GM03348 (cell line): ENCODE data around the gene GPR137B.
A peak's percentile ranks its signal among the peaks of the same experiment; 100 is the strongest.

Source experiments
- DNase-seq: peaks from one replicate; pipeline ENCODE4 v3.0.0; 2012; ENCODE audit warnings: low spot score

GPR137B gene

GRCh38 chr1:236114076-236114747 is 28.1 kb upstream of the GPR137B start:
- no peak for DNase-seq

- DNase-seq = no peak
Measured at GRCh38 chr1:236117710-236118109, 24.6 kb upstream of the GPR137B start.

GRCh38 chr1:236119943-236120484 is 22.3 kb upstream of the GPR137B start:
- DNase-seq = no peak

- DNase-seq = no peak
Measured at GRCh38 chr1:236120721-236121153, 21.6 kb upstream of the GPR137B start.

- DNase-seq = no peak
Measured at GRCh38 chr1:236122176-236122575, 20.2 kb upstream of the GPR137B start.

GRCh38 chr1:236123563-236123962 is 18.8 kb upstream of the GPR137B start:
- DNase-seq = no peak

- DNase-seq = no peak
Measured at GRCh38 chr1:236124965-236125364, 17.4 kb upstream of the GPR137B start.

- DNase-seq = no peak
Measured at GRCh38 chr1:236127045-236127444, 15.3 kb upstream of the GPR137B start.

- peak; percentile 11 for DNase-seq
Measured at GRCh38 chr1:236128646-236129178, 13.6 kb upstream of the GPR137B start.

GRCh38 chr1:236129306-236129705 is 13.0 kb upstream of the GPR137B start:
- DNase-seq = peak; percentile 4

- DNase-seq = no peak
Measured at GRCh38 chr1:236130372-236130771, 12.0 kb upstream of the GPR137B start.

GRCh38 chr1:236131916-236132315 is 10.4 kb upstream of the GPR137B start:
- no peak for DNase-seq

GRCh38 chr1:236132420-236133046 is 9.8 kb upstream of the GPR137B start:
- no peak for DNase-seq

GRCh38 chr1:236133339-236133738 is 9.0 kb upstream of the GPR137B start:
- no peak for DNase-seq

- no peak for DNase-seq
Measured at GRCh38 chr1:236133802-236134201, 8.5 kb upstream of the GPR137B start.

- no peak for DNase-seq
Measured at GRCh38 chr1:236137285-236137852, 5.0 kb upstream of the GPR137B start.

GRCh38 chr1:236139495-236139894 is 2.8 kb upstream of the GPR137B start:
- no peak for DNase-seq

GRCh38 chr1:236140705-236141446 is 1.5 kb upstream of the GPR137B start:
- DNase-seq = peak; percentile 19

GRCh38 chr1:236141447-236142252 is 689 bp upstream of the GPR137B start:
- DNase-seq = peak; percentile 73

GRCh38 chr1:236143104-236143948 is 987 bp downstream of the GPR137B start:
- peak; percentile 87 for DNase-seq
